Esophagus squamous epithelium (tissue), 4 donors: ENCODE results near the gene KRT40.
"Not testable (repeated sequence)": the region's sequence is repeated elsewhere in the genome, so short reads cannot be mapped to it uniquely, and the experiment has no call there.

ENCODE experiments used
- CTCF ChIP-seq, 6 experiments: fragments of 450-650 bp in 4 of 6; fragments of 200-600 bp in 2 of 6; sonication (generic) in 2 of 6; IDR thresholded peaks; one replicate each; pipeline ENCODE4 v1.5.1; 2016 to 2019; ENCODE audit warnings: antibody characterized with exemption in 6 of 6, mild to moderate bottlenecking in 4 of 6, moderate library complexity in 4 of 6
- POLR2A ChIP-seq, 4 donors: fragments of 450-650 bp; IDR thresholded peaks; one replicate each; pipeline ENCODE4 v1.6.1; 2017; ENCODE audit warnings: antibody characterized with exemption in 4 of 4, mild to moderate bottlenecking in 4 of 4, moderate library complexity in 3 of 4

GRCh38 chr17:40999563-40999962, 15.4 kb upstream of the KRT40 start, which contains the start of gene KRTAP3-2:
- TF ChIP-seq CTCF, POLR2A (IDR thresholded peaks at IDR 0.05): not testable (repeated sequence)
